Measurements from ENCODE around the gene EPC2.

EPC2 gene

DNA sequence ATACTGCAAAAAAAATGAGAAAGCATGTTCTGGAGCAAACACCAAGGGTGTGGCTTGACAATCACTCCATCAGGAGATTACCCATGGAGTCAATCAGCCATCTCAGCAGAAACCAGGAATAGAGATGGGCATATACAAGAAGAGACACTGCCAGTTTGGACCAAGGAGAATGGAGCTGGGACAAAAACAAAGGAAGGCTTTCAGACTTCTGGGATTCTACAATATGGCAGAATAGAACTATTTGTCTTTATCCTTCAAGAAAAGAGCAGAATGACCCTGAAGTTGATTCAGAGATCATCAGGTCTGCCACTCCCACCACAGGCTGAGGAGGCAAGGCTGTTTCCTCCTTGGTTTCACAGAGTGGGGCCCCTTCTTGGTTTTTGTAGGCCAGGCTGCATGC lies 182.2 kb downstream of the EPC2 start:
- Histone ChIP-seq H3K9me3 (ENCODE audit: control insufficient read depth, insufficient read depth, low read length) (peaks cover 7% of the 10 kb centered on the region; the same call in 1 of the 2 replicates), H3K79me2 (ENCODE audit: control insufficient read depth, low read length) (no peaks in the 10 kb centered on the region), H3K27me3 (ENCODE audit: control insufficient read depth, low read length) (no peaks in the 10 kb centered on the region), H3K9me2 (replicated peaks; ENCODE audit: control insufficient read depth, low read length) (no peaks in the 10 kb centered on the region), H3K27ac (ENCODE audit: low read depth, low read length) (no peak overlapping the region), H3K4me2 (ENCODE audit: low read length) (no peak overlapping the region), H3K36me3 (ENCODE audit: control insufficient read depth, low read length) (no peaks in the 10 kb centered on the region), H4K20me1 (ENCODE audit: control insufficient read depth, insufficient read depth, low read depth, low read length) (no peaks in the 10 kb centered on the region), H3F3A (ENCODE audit: control insufficient read depth, insufficient read depth) (no peaks in the 10 kb centered on the region), H3K4me1 (ENCODE audit: control insufficient read depth, low read length) (no peaks in the 10 kb centered on the region), H3K4me3 (ENCODE audit: low read length) (no peak overlapping the region)
- TF ChIP-seq, protein P1, sequence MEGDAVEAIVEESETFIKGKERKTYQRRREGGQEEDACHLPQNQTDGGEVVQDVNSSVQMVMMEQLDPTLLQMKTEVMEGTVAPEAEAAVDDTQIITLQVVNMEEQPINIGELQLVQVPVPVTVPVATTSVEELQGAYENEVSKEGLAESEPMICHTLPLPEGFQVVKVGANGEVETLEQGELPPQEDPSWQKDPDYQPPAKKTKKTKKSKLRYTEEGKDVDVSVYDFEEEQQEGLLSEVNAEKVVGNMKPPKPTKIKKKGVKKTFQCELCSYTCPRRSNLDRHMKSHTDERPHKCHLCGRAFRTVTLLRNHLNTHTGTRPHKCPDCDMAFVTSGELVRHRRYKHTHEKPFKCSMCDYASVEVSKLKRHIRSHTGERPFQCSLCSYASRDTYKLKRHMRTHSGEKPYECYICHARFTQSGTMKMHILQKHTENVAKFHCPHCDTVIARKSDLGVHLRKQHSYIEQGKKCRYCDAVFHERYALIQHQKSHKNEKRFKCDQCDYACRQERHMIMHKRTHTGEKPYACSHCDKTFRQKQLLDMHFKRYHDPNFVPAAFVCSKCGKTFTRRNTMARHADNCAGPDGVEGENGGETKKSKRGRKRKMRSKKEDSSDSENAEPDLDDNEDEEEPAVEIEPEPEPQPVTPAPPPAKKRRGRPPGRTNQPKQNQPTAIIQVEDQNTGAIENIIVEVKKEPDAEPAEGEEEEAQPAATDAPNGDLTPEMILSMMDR (IDR thresholded peaks at IDR 0.05; ENCODE audit: low read depth, low read length, poor library complexity, severe bottlenecking), result no peak
- no peak for TF ChIP-seq EZH2phosphoT487 (IDR thresholded peaks at IDR 0.05; ENCODE audit: borderline replicate concordance, low read length)

DNA sequence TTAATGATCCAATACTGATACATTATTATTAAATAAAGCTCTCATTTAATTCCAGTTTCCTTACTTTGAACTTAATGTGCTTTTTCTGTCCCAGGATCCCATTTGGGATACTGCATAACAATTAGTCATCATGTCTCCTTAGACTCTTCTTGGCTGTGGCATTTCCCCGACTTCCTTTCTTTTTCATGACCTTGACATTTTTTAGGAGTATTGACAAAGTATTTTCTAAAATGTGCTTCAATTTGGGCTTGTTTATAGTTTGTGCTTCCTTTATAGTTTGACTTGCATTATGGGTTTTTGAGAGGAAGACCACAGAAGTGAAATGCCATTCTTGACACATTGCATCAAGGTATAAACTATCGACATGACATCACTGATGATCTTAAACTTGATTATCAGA lies 184.4 kb downstream of the EPC2 start:
- H3F3A ChIP-seq (ENCODE audit: control insufficient read depth, insufficient read depth), result no peaks in the 10 kb centered on the region
- H3K9me3 ChIP-seq (ENCODE audit: control insufficient read depth, insufficient read depth, low read length), result peaks cover 7% of the 10 kb centered on the region; the same call in 1 of the 2 replicates
- no peaks in the 10 kb centered on the region for H3K27me3 ChIP-seq (ENCODE audit: control insufficient read depth, low read length)
- H3K36me3 ChIP-seq (ENCODE audit: control insufficient read depth, low read length), result no peaks in the 10 kb centered on the region
- no peak overlapping the region for H3K4me3 ChIP-seq (ENCODE audit: low read length)
- H3K27ac ChIP-seq (ENCODE audit: low read depth, low read length), result no peak overlapping the region
- H3K4me1 ChIP-seq (ENCODE audit: control insufficient read depth, low read length), result no peaks in the 10 kb centered on the region
- TF ChIP-seq, protein P1 (IDR thresholded peaks at IDR 0.05; ENCODE audit: low read depth, low read length, poor library complexity, severe bottlenecking), result no peak
- TF ChIP-seq EZH2phosphoT487 (IDR thresholded peaks at IDR 0.05; ENCODE audit: borderline replicate concordance, low read length), result no peak
- no peak overlapping the region for H3K4me2 ChIP-seq (ENCODE audit: low read length)
- no peaks in the 10 kb centered on the region for H3K9me2 ChIP-seq (replicated peaks; ENCODE audit: control insufficient read depth, low read length)
- no peaks in the 10 kb centered on the region for H4K20me1 ChIP-seq (ENCODE audit: control insufficient read depth, insufficient read depth, low read depth, low read length)
- H3K79me2 ChIP-seq (ENCODE audit: control insufficient read depth, low read length), result no peaks in the 10 kb centered on the region

- Histone ChIP-seq H3K9me3 (ENCODE audit: control insufficient read depth, insufficient read depth, low read length) (peaks cover 7% of the 10 kb centered on the region; the same call in 1 of the 2 replicates), H4K20me1 (ENCODE audit: control insufficient read depth, insufficient read depth, low read depth, low read length) (no peaks in the 10 kb centered on the region), H3K36me3 (ENCODE audit: control insufficient read depth, low read length) (no peaks in the 10 kb centered on the region), H3K4me3 (ENCODE audit: low read length) (no peak overlapping the region), H3K27me3 (ENCODE audit: control insufficient read depth, low read length) (no peaks in the 10 kb centered on the region), H3K9me2 (replicated peaks; ENCODE audit: control insufficient read depth, low read length) (no peaks in the 10 kb centered on the region), H3F3A (ENCODE audit: control insufficient read depth, insufficient read depth) (no peaks in the 10 kb centered on the region), H3K4me2 (ENCODE audit: low read length) (no peak overlapping the region), H3K27ac (ENCODE audit: low read depth, low read length) (no peak overlapping the region), H3K4me1 (ENCODE audit: control insufficient read depth, low read length) (no peaks in the 10 kb centered on the region), H3K79me2 (ENCODE audit: control insufficient read depth, low read length) (no peaks in the 10 kb centered on the region)
- TF ChIP-seq EZH2phosphoT487 (IDR thresholded peaks at IDR 0.05; ENCODE audit: borderline replicate concordance, low read length), result no peak
- TF ChIP-seq, protein P1 (IDR thresholded peaks at IDR 0.05; ENCODE audit: low read depth, low read length, poor library complexity, severe bottlenecking), result no peak
These were observed 185.1 kb downstream of the EPC2 start for GRCh38 chr2:148829618-148830017.
